Stomach (tissue), 9 donors: Measurements from ENCODE around the gene MAML1. TPM values are rescaled to one million over a fixed set of nuclear protein-coding genes. Genes with fewer than 3 reads are reported as not detected.

Experiments used
- DNase-seq, 2 donors: peaks; one replicate each; pipeline versions ENCODE4 v3.0.0 to v3.0.0-alpha.2; 2013 to 2019
- H3K27ac ChIP-seq, 5 donors: fragments of 200-600 bp in 4 of 5; sonication (generic) in 4 of 5; one replicate each; pipeline ENCODE4 v1.5.1; 2013 to 2019; ENCODE audit warnings: mild to moderate bottlenecking in 1 of 5, moderate library complexity in 1 of 5
- H3K27me3 ChIP-seq, 3 donors: fragments of 200-600 bp; sonication (generic); one replicate each; pipeline ENCODE4 v1.5.1; 2017 to 2019; ENCODE audit warnings: mixed run types in 1 of 3
- H3K36me3 ChIP-seq, 4 donors: fragments of 200-600 bp; sonication (generic); 1 replicate in 3 of 4; 2 replicates in 1 of 4; pipeline ENCODE4 v1.5.1; 2016 to 2019
- H3K4me1 ChIP-seq, 4 donors: fragments of 200-600 bp; sonication (generic); one replicate each; pipeline ENCODE4 v1.5.1; 2016 to 2019
- H3K4me3 ChIP-seq, 4 donors: fragments of 200-600 bp; sonication (generic) in 3 of 4; one replicate each; pipeline ENCODE4 v1.5.1; 2016 to 2019; ENCODE audit warnings: mild to moderate bottlenecking in 1 of 4
- H3K9me3 ChIP-seq, 4 donors: fragments of 200-600 bp; sonication (generic); one replicate each; pipeline ENCODE4 v1.5.1; 2016 to 2019
- EP300 ChIP-seq: sonication (generic); formaldehyde crosslinking; IDR thresholded peaks from one replicate; pipeline ENCODE4 v1.6.1; 2017; ENCODE audit warnings: antibody characterized with exemption
- POLR2A ChIP-seq, 4 donors: fragments of 450-650 bp; IDR thresholded peaks; one replicate each; pipeline ENCODE4 v1.6.1; 2016; ENCODE audit warnings: antibody characterized with exemption in 4 of 4, control low read depth in 2 of 4, mild to moderate bottlenecking in 1 of 4, moderate library complexity in 1 of 4
- POLR2AphosphoS5 ChIP-seq, 3 donors: sonication (generic); formaldehyde crosslinking; IDR thresholded peaks; one replicate each; pipeline ENCODE4 v1.6.1; 2016; ENCODE audit warnings: antibody characterized with exemption in 3 of 3
- WGBS, 5 donors: extraction: QIAGEN DNeasy Blood & Tissue Kit in 3 of 5; methylation state at CpG; one replicate each; pipeline versions ENCODE4 v1.1.5 to v1.1.7; 2013 to 2018; 5-methylcytosine and 5-hydroxymethylcytosine counted together
- intact Hi-C: fragments of 100-400 bp; cut with DNase I; formaldehyde crosslinking; loops from one replicate; pipeline ENCODE4 v1.15.1; 2023; ENCODE audit warnings: low total_unique reads
- polyA plus RNA-seq, 3 donors: library from polyadenylated mRNA; stranded (reverse); fragments of 200-250 nt; gene quantifications; one replicate each; pipeline ENCODE4 v1.2.3, GENCODE V29; 2013
- total RNA-seq, 5 donors: library from RNA; depleted of rRNA; stranded (reverse); fragments of >200 nt; gene quantifications; one replicate each; pipeline versions ENCODE4 v1.1.0 to v1.2.3, GENCODE V29; 2014 to 2016
- TF ChIP-seq, protein P1 (sequence below), 7 experiments: fragments of 450-650 bp in 4 of 7; fragments of 200-600 bp in 3 of 7; sonication (generic) in 3 of 7; IDR thresholded peaks; one replicate each; pipeline ENCODE4 v1.5.1; 2016 to 2019; ENCODE audit warnings: antibody characterized with exemption in 7 of 7, control low read depth in 2 of 7, mild to moderate bottlenecking in 1 of 7
- donor health status: healthy with polysubstance abuse.
- donor health status: Bipolar disorder and iron deficiency.
- donor health status: healthy.

The MAML1 gene
- total and polyA plus RNA-seq, 8 donors, result 5.8 to 26.8 (median 12.2) TPM

DNA sequence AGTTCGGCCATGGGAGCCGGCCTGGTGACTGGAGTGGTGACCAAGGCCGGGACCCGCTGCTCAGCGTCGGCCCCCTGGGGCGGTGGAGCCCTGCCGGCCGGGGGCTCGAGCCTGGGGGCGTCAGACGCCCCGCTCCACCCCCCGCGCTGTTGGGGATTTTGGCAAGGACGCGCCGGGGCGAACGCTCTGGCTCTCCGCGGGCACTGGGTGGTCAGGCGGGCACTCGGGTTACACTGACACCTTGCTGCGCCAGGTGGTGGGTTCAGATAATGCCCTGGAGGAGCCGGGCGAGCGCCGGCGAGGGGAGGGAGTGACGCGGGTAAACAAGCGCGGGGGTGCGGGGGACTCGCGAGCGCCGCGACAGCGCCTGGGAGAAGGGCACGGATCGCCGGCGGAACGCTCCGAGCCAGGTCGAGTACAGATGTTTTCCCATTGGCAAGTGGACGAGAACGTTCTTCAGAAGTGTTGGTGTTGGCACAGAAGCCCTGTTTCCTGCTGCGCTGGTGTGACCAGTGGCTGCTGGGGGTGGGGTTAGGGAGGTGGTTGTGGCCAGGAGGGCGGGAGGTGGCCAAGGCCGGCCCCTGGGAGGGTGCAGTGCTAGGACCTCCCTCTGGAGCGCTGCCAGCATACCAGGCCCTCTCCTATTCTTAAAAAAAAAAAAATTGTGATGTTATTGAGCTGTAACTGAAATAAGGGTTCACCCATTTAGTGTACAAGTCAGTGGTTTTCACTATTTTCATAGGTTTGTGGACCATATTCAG is 88.9 kb downstream of the MAML1 start:
- Histone ChIP-seq H3K36me3 (peaks cover 32 to 46% (median 42%) of the 10 kb centered on the region in 4 donors), H3K4me3 (peak overlapping the region; percentile 65 to 100 (median 90)), H3K9me3 (no peaks in the 10 kb centered on the region), H3K4me1 (peaks cover 73 to 88% (median 86%) of the 10 kb centered on the region in 4 donors), H3K27ac (peak overlapping the region; percentile 91 to 100 (median 99)), H3K27me3 (no peaks in the 10 kb centered on the region)
- peak; percentile 96 to 98 for DNase-seq
- TF ChIP-seq POLR2AphosphoS5 (IDR thresholded peaks at IDR 0.05) (peak; percentile 91 to 99 (median 99)), EP300 (no peak), POLR2A (IDR thresholded peaks at IDR 0.05) (peak in 2 of 4 donors; percentile 21 to 82)
- TF ChIP-seq, protein P1, sequence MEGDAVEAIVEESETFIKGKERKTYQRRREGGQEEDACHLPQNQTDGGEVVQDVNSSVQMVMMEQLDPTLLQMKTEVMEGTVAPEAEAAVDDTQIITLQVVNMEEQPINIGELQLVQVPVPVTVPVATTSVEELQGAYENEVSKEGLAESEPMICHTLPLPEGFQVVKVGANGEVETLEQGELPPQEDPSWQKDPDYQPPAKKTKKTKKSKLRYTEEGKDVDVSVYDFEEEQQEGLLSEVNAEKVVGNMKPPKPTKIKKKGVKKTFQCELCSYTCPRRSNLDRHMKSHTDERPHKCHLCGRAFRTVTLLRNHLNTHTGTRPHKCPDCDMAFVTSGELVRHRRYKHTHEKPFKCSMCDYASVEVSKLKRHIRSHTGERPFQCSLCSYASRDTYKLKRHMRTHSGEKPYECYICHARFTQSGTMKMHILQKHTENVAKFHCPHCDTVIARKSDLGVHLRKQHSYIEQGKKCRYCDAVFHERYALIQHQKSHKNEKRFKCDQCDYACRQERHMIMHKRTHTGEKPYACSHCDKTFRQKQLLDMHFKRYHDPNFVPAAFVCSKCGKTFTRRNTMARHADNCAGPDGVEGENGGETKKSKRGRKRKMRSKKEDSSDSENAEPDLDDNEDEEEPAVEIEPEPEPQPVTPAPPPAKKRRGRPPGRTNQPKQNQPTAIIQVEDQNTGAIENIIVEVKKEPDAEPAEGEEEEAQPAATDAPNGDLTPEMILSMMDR (IDR thresholded peaks at IDR 0.05), result peak in 2 of 7 experiments; percentile 6 to 8
- intact Hi-C loops, result no loop called here
- WGBS, 5 donors, result 0 to 1% (median 0%) methylated on average over 4 to 54 of the region's 54 CpGs

DNA sequence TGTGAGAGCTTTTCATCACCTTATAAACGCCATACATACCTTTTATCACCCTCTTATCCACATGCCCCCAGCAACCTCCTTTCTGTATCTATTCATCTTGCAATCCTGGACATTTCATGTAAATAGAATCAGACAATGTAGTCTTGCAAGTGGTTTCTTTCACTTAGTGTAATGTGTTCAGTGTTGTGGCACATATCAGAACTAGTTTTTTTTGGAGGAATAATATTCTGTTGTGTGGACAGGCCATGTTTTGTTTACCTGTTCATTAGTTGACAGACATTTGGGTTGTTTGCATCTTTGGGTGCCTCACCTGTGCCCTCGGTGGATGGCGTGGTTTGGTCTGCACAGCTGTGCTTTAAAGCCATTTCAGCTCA is 89.4 kb downstream of the MAML1 start:
- peak overlapping the region in 4 of 5 donors; percentile 91 to 100 (median 96) for H3K27ac ChIP-seq

DNA sequence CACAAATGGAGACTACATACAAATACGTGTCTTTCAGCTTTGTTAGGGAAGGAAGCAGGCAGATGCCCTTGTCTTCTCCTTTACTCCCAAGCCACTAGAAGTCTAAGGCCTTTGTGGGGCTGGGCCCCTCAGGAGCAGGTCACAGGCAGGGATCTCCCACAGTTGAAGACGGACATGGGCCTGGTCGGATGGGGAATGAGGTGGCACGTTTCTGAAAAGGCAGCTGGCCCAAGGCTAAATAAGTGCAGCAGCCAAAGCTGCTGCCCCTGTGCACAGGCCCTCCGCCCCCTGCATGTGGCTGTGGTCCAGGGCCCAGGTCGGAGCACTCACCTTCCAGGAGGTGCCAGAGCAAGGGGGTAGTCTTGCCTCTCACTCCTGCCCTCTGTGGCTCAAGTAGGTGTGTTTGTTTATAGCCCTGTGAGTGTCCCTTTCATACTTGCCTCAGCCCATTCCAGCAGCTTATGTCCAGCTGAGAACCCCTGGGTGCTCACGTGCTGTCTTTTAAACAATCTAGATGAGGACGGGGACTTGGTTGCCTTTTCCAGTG is 89.9 kb downstream of the MAML1 start:
- Histone ChIP-seq H3K27me3 (no peaks in the 10 kb centered on the region), H3K4me3 (peak overlapping the region; percentile 65 to 100 (median 90)), H3K4me1 (peaks cover 62 to 88% (median 86%) of the 10 kb centered on the region in 4 donors), H3K9me3 (no peaks in the 10 kb centered on the region), H3K27ac (peak overlapping the region; percentile 6 to 100 (median 93)), H3K36me3 (peaks cover 41 to 56% (median 53%) of the 10 kb centered on the region in 4 donors)
- WGBS, 5 donors, result 20 to 47% (median 28%) methylated on average over 7 to 8 of the region's 8 CpGs
- intact Hi-C loops, result no loop called here
- TF ChIP-seq POLR2AphosphoS5 (IDR thresholded peaks at IDR 0.05) (no peak), POLR2A (IDR thresholded peaks at IDR 0.05) (no peak), EP300 (no peak)
- TF ChIP-seq, protein P1 (IDR thresholded peaks at IDR 0.05), result no peak
- DNase-seq, result no peak

More for the DNA sequence above, 89.4 kb downstream of the MAML1 start:
- Histone ChIP-seq H3K9me3 (no peaks in the 10 kb centered on the region), H3K27me3 (no peaks in the 10 kb centered on the region), H3K4me1 (peaks cover 67 to 88% (median 86%) of the 10 kb centered on the region in 4 donors), H3K4me3 (peak overlapping the region; percentile 65 to 100 (median 90)), H3K36me3 (peaks cover 38 to 51% (median 48%) of the 10 kb centered on the region in 4 donors)
- WGBS, 5 donors, result 20 to 28% (median 23%) methylated on average over 3 of the region's 3 CpGs
- no peak for TF ChIP-seq POLR2A (IDR thresholded peaks at IDR 0.05)
- TF ChIP-seq, protein P1 (IDR thresholded peaks at IDR 0.05), result peak in 1 of 7 experiments; percentile 5
- intact Hi-C loops, result no loop called here
- DNase-seq, result no peak

DNA sequence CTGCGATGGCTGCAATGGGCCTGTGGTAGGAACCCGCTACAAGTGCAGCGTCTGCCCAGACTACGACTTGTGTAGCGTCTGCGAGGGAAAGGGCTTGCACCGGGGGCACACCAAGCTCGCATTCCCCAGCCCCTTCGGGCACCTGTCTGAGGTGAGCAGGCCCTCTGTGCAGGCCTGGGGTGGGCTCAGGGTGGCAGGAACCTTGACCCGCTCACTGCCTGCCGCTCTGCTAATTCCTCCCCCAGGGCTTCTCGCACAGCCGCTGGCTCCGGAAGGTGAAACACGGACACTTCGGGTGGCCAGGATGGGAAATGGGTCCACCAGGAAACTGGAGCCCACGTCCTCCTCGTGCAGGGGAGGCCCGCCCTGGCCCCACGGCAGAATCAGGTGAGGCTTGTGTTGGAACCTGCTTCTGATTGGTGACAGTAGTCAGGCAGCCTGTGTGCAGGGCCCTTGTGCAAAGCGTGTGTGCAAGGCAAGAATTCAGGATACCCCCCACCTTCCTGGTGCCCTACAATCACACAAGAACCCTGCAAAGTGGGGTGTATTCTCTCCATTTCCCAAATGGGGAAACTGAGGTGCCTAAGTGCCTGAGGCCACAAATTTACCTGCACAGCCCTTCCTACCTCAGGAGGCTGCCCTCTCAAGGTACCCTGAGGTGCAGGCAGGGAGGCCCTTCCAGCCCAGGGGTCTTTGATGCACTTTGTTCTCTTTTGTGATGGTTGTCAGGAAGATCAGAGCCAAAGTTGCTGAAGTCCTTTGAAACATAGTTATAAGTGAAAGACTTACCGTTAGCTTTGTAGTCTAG is 91.5 kb downstream of the MAML1 start:
- DNase-seq, result no peak
- Histone ChIP-seq H3K9me3 (no peaks in the 10 kb centered on the region), H3K27ac (peak overlapping the region in 2 of 5 donors; percentile 4 to 12), H3K27me3 (no peaks in the 10 kb centered on the region), H3K4me1 (peaks cover 49 to 84% (median 81%) of the 10 kb centered on the region in 4 donors), H3K36me3 (peaks cover 58 to 72% (median 69%) of the 10 kb centered on the region in 4 donors), H3K4me3 (peak overlapping the region in 3 of 4 donors; percentile 9 to 96 (median 65))
- intact Hi-C loops, result no loop called here
- WGBS, 5 donors, result 71 to 82% (median 77%) methylated on average over 11 to 22 of the region's 22 CpGs
- TF ChIP-seq, protein P1 (IDR thresholded peaks at IDR 0.05), result no peak
- peak in 2 of 3 donors; percentile 3 to 16 for TF ChIP-seq POLR2AphosphoS5 (IDR thresholded peaks at IDR 0.05)
- no peak for TF ChIP-seq POLR2A (IDR thresholded peaks at IDR 0.05)
- no peak for TF ChIP-seq EP300
